ENCODE results near the gene MYLIP. TPM values are rescaled to one million over a fixed set of nuclear protein-coding genes. Genes with fewer than 3 reads are reported as not detected.
A peak's percentile ranks its signal among the peaks of the same experiment; 100 is the strongest.

Gene MYLIP
- polyA plus RNA-seq, 6 donors from 2014 or later, result 90.6 to 241 (median 177) TPM

GRCh38 chr6:16187176-16187575 lies 58.3 kb downstream of the MYLIP start:
- ATAC-seq (ENCODE audit: low read depth in 2 of 2) (no peak), DNase-seq (no peak)
- H3K36me3 Mint-ChIP-seq, result no peaks in the 10 kb centered on the region
- no peak overlapping the region for H3K27ac Mint-ChIP-seq
- H3K4me1 Mint-ChIP-seq, result peaks cover 0 to 6% (median 3%) of the 10 kb centered on the region in 3 donors
- peaks cover 0 to 7% (median 3%) of the 10 kb centered on the region in 3 donors for H3K27me3 Mint-ChIP-seq
- no peaks in the 10 kb centered on the region for H3K9me3 Mint-ChIP-seq
- no peak overlapping the region for H3K4me3 Mint-ChIP-seq

- H3K9me3 Mint-ChIP-seq, result no peaks in the 10 kb centered on the region
- DNase-seq, result no peak
- no peak for ATAC-seq (ENCODE audit: low read depth in 2 of 2)
These were observed 61.3 kb downstream of the MYLIP start for GRCh38 chr6:16190214-16190613.

GRCh38 chr6:16196260-16196983 lies 67.5 kb downstream of the MYLIP start:
- Mint-ChIP-seq H3K4me1 (no peaks in the 10 kb centered on the region), H3K9me3 (no peaks in the 10 kb centered on the region), H3K27ac (peak overlapping the region in 1 of 6 donors; percentile 64), H3K36me3 (no peaks in the 10 kb centered on the region), H3K27me3 (peaks cover 4 to 25% (median 5%) of the 10 kb centered on the region in 3 donors), H3K4me3 (no peak overlapping the region)
- ATAC-seq (ENCODE audit: low read depth in 2 of 2) (no peak), DNase-seq (no peak)

More at GRCh38 chr6:16190214-16190613, 61.3 kb downstream of the MYLIP start:
- Mint-ChIP-seq H3K4me3 (no peak overlapping the region), H3K27ac (no peak overlapping the region), H3K27me3 (peaks cover 0 to 21% (median 0%) of the 10 kb centered on the region in 3 donors), H3K36me3 (no peaks in the 10 kb centered on the region), H3K4me1 (no peaks in the 10 kb centered on the region)

GRCh38 chr6:16196984-16197546 lies 68.2 kb downstream of the MYLIP start:
- H3K4me3 Mint-ChIP-seq, result no peak overlapping the region
- H3K4me1 Mint-ChIP-seq, result no peaks in the 10 kb centered on the region
- no peak overlapping the region for H3K27ac Mint-ChIP-seq
- no peak for ATAC-seq (ENCODE audit: low read depth in 2 of 2)
- no peaks in the 10 kb centered on the region for H3K36me3 Mint-ChIP-seq
- peaks cover 4 to 25% (median 5%) of the 10 kb centered on the region in 3 donors for H3K27me3 Mint-ChIP-seq
- no peak for DNase-seq
- H3K9me3 Mint-ChIP-seq, result no peaks in the 10 kb centered on the region

Other genes with a start within 250 kb of the MYLIP start
- gene GMPR, start 109.5 kb downstream of the MYLIP start, polyA plus RNA-seq (ENCODE audit: low read depth in 6 of 6), result 1 to 10 TPM in 3 of 6 donors, under 1 TPM in 2, not detected in 1; 0.88 to 5.2 (median 1.1) TPM

All from naive B cell (primary cell).